Upper lobe of left lung (tissue), 6 donors: Measurements from ENCODE around the gene FAM3C. TPM values are rescaled to one million over a fixed set of nuclear protein-coding genes. Genes with fewer than 3 reads are reported as not detected.

Source experiments
- ATAC-seq, 2 donors: fragments of 200-7000 bp; cut with Tn5 transposase; one replicate each; pipeline ENCODE4 v1.9.1; 2022; ENCODE audit warnings: mild to moderate bottlenecking in 2 of 2, moderate library complexity in 2 of 2; ENCODE audit not compliant: low FRiP score in 2 of 2
- DNase-seq, 2 donors: peaks; one replicate each; pipeline ENCODE4 v3.0.0-alpha.2; 2019 to 2020
- H3K27ac ChIP-seq, 4 donors: fragments of 200-600 bp; sonication (generic); one replicate each; pipeline ENCODE4 v1.5.1; 2016 to 2019
- H3K27me3 ChIP-seq, 4 donors: fragments of 200-600 bp; sonication (generic); one replicate each; pipeline ENCODE4 v1.5.1; 2017 to 2019
- H3K36me3 ChIP-seq, 4 donors: fragments of 200-600 bp; sonication (generic); one replicate each; pipeline ENCODE4 v1.5.1; 2016 to 2019
- H3K4me1 ChIP-seq, 4 donors: fragments of 200-600 bp; sonication (generic); one replicate each; pipeline ENCODE4 v1.5.1; 2018 to 2019
- H3K4me3 ChIP-seq, 4 donors: fragments of 200-600 bp; sonication (generic); one replicate each; pipeline ENCODE4 v1.5.1; 2017 to 2019; ENCODE audit warnings: mild to moderate bottlenecking in 2 of 4, moderate library complexity in 1 of 4
- H3K9me3 ChIP-seq, 4 donors: fragments of 200-600 bp; sonication (generic); one replicate each; pipeline ENCODE4 v1.5.1; 2018 to 2019
- CTCF ChIP-seq, 6 experiments: fragments of 450-650 bp in 4 of 6; fragments of 200-600 bp in 2 of 6; sonication (generic) in 2 of 6; IDR thresholded peaks; one replicate each; pipeline ENCODE4 v1.5.1; 2016 to 2019; ENCODE audit warnings: antibody characterized with exemption in 6 of 6
- EP300 ChIP-seq, 4 donors: sonication (generic); formaldehyde crosslinking; IDR thresholded peaks; one replicate each; pipeline ENCODE4 v1.5.1; 2017; ENCODE audit warnings: antibody characterized with exemption in 4 of 4, control low read depth in 2 of 4
- POLR2A ChIP-seq, 4 donors: fragments of 450-650 bp; IDR thresholded peaks; one replicate each; pipeline ENCODE4 v1.5.1; 2016 to 2017; ENCODE audit warnings: antibody characterized with exemption in 4 of 4, mild to moderate bottlenecking in 2 of 4
- POLR2AphosphoS5 ChIP-seq, 2 donors: sonication (generic); formaldehyde crosslinking; IDR thresholded peaks; one replicate each; pipeline ENCODE4 v1.5.1; 2017; ENCODE audit warnings: antibody characterized with exemption in 2 of 2
- WGBS, 2 donors: methylation state at CpG; one replicate each; pipeline ENCODE4 v1.1.5; 2017 to 2018; 5-methylcytosine and 5-hydroxymethylcytosine counted together
- total RNA-seq, 6 donors: library from RNA; depleted of rRNA in 4 of 6; stranded (reverse); fragments of >200 nt in 4 of 6; gene quantifications; one replicate each; pipeline versions ENCODE4 v1.1.0 to v1.2.1, GENCODE V29; 2016 to 2021
- donor health status: DM: no; HTN: no; CAD: no; lungs with moderate emphysema.
- donor health status: DM: no; HTN: yes; CAD: no; lungs with severe emphysema.

Gene FAM3C
- total RNA-seq, 6 donors from 2014 or later, result 10.5 to 65.7 (median 34.9) TPM

GRCh38 chr7:121371367-121371766, 24.7 kb downstream of the FAM3C start:
- Histone ChIP-seq H3K4me3 (no peak overlapping the region), H3K9me3 (no peaks in the 10 kb centered on the region), H3K27me3 (no peaks in the 10 kb centered on the region), H3K27ac (no peak overlapping the region), H3K36me3 (peaks cover 0 to 12% (median 2%) of the 10 kb centered on the region in 4 donors), H3K4me1 (peaks cover 5 to 20% (median 14%) of the 10 kb centered on the region in 4 donors)
- ATAC-seq, result no peak
- no peak for DNase-seq
- TF ChIP-seq POLR2AphosphoS5 (IDR thresholded peaks at IDR 0.05), result no peak
- TF ChIP-seq EP300 (IDR thresholded peaks at IDR 0.05), result no peak
- no peak for TF ChIP-seq POLR2A (IDR thresholded peaks at IDR 0.05)
- no peak for TF ChIP-seq CTCF (IDR thresholded peaks at IDR 0.05)
- 83% methylated on average over 1 of the region's 1 CpG for WGBS, 2 donors

GRCh38 chr7:121369462-121369861, 26.6 kb downstream of the FAM3C start:
- Histone ChIP-seq H3K9me3 (no peaks in the 10 kb centered on the region), H3K4me1 (peaks cover 5 to 20% (median 14%) of the 10 kb centered on the region in 4 donors), H3K27me3 (no peaks in the 10 kb centered on the region), H3K27ac (no peak overlapping the region), H3K36me3 (no peaks in the 10 kb centered on the region), H3K4me3 (no peak overlapping the region)
- WGBS, 2 donors, result 19 to 39% methylated on average over 2 of the region's 2 CpGs
- no peak for TF ChIP-seq POLR2AphosphoS5 (IDR thresholded peaks at IDR 0.05)
- no peak for TF ChIP-seq CTCF (IDR thresholded peaks at IDR 0.05)
- no peak for TF ChIP-seq POLR2A (IDR thresholded peaks at IDR 0.05)
- TF ChIP-seq EP300 (IDR thresholded peaks at IDR 0.05), result no peak
- ATAC-seq (peak in 1 of 2 donors; percentile 19), DNase-seq (no peak)

- H3K4me1 ChIP-seq, result peaks cover 0 to 10% (median 6%) of the 10 kb centered on the region in 4 donors
- no peak overlapping the region for H3K27ac ChIP-seq
- 40 to 63% methylated on average over 2 of the region's 2 CpGs for WGBS, 2 donors
- TF ChIP-seq POLR2A (IDR thresholded peaks at IDR 0.05) (no peak), CTCF (IDR thresholded peaks at IDR 0.05) (peak; percentile 43 to 74 (median 62))
- no peak for DNase-seq
- H3K36me3 ChIP-seq, result peaks cover 3 to 16% (median 3%) of the 10 kb centered on the region in 4 donors
- no peak overlapping the region for H3K4me3 ChIP-seq
- ATAC-seq, result peak in 1 of 2 donors; percentile 51
- no peaks in the 10 kb centered on the region for H3K9me3 ChIP-seq
- H3K27me3 ChIP-seq, result no peaks in the 10 kb centered on the region
Observed at GRCh38 chr7:121366852-121367431, 29.2 kb downstream of the FAM3C start.

GRCh38 chr7:121360564-121360963, 35.5 kb downstream of the FAM3C start:
- DNase-seq, result no peak
- WGBS, 2 donors, result 90 to 93% methylated on average over 5 of the region's 5 CpGs
- Histone ChIP-seq H3K36me3 (peaks cover 4 to 61% (median 13%) of the 10 kb centered on the region in 4 donors), H3K27ac (no peak overlapping the region), H3K4me3 (no peak overlapping the region), H3K4me1 (no peaks in the 10 kb centered on the region), H3K9me3 (no peaks in the 10 kb centered on the region), H3K27me3 (no peaks in the 10 kb centered on the region)
- no peak for ATAC-seq
- TF ChIP-seq EP300 (IDR thresholded peaks at IDR 0.05), result no peak
- no peak for TF ChIP-seq POLR2AphosphoS5 (IDR thresholded peaks at IDR 0.05)
- no peak for TF ChIP-seq CTCF (IDR thresholded peaks at IDR 0.05)
- no peak for TF ChIP-seq POLR2A (IDR thresholded peaks at IDR 0.05)

GRCh38 chr7:121355574-121355973, 40.5 kb downstream of the FAM3C start:
- WGBS, 2 donors, result 78 to 93% methylated on average over 2 of the region's 2 CpGs
- Histone ChIP-seq H3K4me3 (no peak overlapping the region), H3K36me3 (peaks cover 1 to 56% (median 6%) of the 10 kb centered on the region in 4 donors), H3K27ac (no peak overlapping the region), H3K27me3 (no peaks in the 10 kb centered on the region), H3K4me1 (no peaks in the 10 kb centered on the region), H3K9me3 (no peaks in the 10 kb centered on the region)
- no peak for ATAC-seq
- DNase-seq, result no peak
- TF ChIP-seq POLR2A (IDR thresholded peaks at IDR 0.05), result no peak
- TF ChIP-seq EP300 (IDR thresholded peaks at IDR 0.05), result no peak
- no peak for TF ChIP-seq CTCF (IDR thresholded peaks at IDR 0.05)
- no peak for TF ChIP-seq POLR2AphosphoS5 (IDR thresholded peaks at IDR 0.05)
